HepG2 (cell line): ENCODE measurements around the gene INF2. TPM values are rescaled to one million over a fixed set of nuclear protein-coding genes. Genes with fewer than 3 reads are reported as not detected.

ENCODE experiments used
- JDP2 ChIP-seq: sonication (generic); formaldehyde crosslinking; IDR thresholded peaks from 2 replicates; pipeline ENCODE4 v1.8.1; 2022; ENCODE audit warnings: missing genetic modification reagents, borderline replicate concordance
- KLF6 ChIP-seq: IDR thresholded peaks from 2 replicates; pipeline ENCODE4 v1.8.0; 2016; ENCODE audit warnings: missing biosample characterization, missing genetic modification reagents
- ZNF10 ChIP-seq: sonication (generic); formaldehyde crosslinking; IDR thresholded peaks from 2 replicates; pipeline ENCODE4 v1.4.0; 2020; ENCODE audit warnings: mild to moderate bottlenecking, low read depth, missing genetic modification reagents, borderline replicate concordance
- polyA plus RNA-seq, 8 experiments: library from polyadenylated mRNA; depleted of rRNA in 3 of 8; stranded (reverse) in 7 of 8; unstranded in 1 of 8; fragments of >200 nt; fragmentation: Illumina TruSeq in 4 of 8; extraction: Trizol in 4 of 8; gene quantifications; 2 replicates each; pipeline versions ENCODE4 v1.2.1 to v1.2.3, GENCODE V29; 2011 to 2016; ENCODE audit warnings: low read depth in 4 of 8, missing spikeins in 1 of 8, mixed read lengths in 1 of 8; ENCODE audit not compliant: insufficient read depth in 1 of 8
- total RNA-seq, 5 experiments: library from RNA; depleted of rRNA; stranded (reverse); fragments of >200 nt; fragmentation: Illumina TruSeq; extraction: Trizol; gene quantifications; 2 replicates each; pipeline ENCODE4 v1.2.3, GENCODE V29; 2016; ENCODE audit warnings: low read depth in 1 of 5
- TF ChIP-seq, protein P1 (sequence below): sonication (generic); formaldehyde crosslinking; IDR thresholded peaks from 2 replicates; pipeline ENCODE4 v1.4.0; 2020; ENCODE audit warnings: mild to moderate bottlenecking, missing genetic modification reagents
- TF ChIP-seq, protein P2 (sequence below): sonication (generic); formaldehyde crosslinking; IDR thresholded peaks from 2 replicates; pipeline ENCODE4 v1.8.1; 2023; ENCODE audit warnings: mild to moderate bottlenecking, missing genetic modification reagents
- TF ChIP-seq, protein P3 (sequence below): sonication (generic); formaldehyde crosslinking; IDR thresholded peaks from 2 replicates; pipeline ENCODE4 v1.4.0; 2020; ENCODE audit warnings: missing genetic modification reagents
- TF ChIP-seq, protein P4 (sequence below): sonication (generic); formaldehyde crosslinking; IDR thresholded peaks from 2 replicates; pipeline ENCODE4 v1.4.0; 2020; ENCODE audit warnings: missing genetic modification reagents, borderline replicate concordance
- TF ChIP-seq, protein P5 (sequence below): sonication (generic); formaldehyde crosslinking; IDR thresholded peaks from 2 replicates; pipeline ENCODE4 v1.8.0; 2022; ENCODE audit warnings: mild to moderate bottlenecking, missing genetic modification reagents, borderline replicate concordance

Gene INF2
- total and polyA plus RNA-seq, 2 of the 13 experiments (the other 11 are each of a cell fraction or from before 2014, with no cell fraction given), result 16.4 to 26.4 TPM

DNA sequence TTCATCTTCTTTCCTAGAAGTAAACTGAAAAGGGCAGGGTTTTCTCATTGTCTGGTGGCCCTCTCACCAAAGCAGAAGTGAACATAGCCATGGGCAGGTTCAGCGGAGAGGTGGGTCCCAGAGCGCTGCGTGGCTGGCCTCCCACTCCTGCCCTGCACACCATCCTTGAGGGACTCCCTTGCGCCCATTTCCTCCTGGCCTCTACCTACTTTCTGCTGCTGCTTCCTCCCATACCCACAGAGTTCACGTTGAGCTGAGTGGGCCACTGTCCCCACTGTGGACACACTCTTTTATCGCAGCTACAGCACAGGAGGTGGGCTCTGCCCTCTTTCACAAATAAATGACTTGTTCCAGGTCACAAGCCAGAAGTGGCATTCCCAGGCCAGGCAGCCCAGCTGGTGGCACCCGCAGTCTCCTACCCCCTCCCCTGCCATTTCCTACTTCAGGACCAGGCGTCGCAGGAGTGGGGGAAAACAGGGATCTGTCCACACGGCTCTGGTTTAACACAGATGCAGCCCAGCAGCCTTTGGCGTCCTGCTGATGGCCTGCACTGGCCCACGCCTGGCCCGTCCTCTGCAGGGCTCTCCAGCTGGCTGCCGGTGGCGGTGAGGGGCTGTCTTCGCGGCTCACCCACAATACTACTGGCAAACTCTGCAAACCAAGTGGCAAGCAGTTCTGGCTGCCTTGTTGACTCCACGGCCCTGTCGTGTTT lies 68.4 kb downstream of the INF2 start (continued):
- TF ChIP-seq, protein P1, sequence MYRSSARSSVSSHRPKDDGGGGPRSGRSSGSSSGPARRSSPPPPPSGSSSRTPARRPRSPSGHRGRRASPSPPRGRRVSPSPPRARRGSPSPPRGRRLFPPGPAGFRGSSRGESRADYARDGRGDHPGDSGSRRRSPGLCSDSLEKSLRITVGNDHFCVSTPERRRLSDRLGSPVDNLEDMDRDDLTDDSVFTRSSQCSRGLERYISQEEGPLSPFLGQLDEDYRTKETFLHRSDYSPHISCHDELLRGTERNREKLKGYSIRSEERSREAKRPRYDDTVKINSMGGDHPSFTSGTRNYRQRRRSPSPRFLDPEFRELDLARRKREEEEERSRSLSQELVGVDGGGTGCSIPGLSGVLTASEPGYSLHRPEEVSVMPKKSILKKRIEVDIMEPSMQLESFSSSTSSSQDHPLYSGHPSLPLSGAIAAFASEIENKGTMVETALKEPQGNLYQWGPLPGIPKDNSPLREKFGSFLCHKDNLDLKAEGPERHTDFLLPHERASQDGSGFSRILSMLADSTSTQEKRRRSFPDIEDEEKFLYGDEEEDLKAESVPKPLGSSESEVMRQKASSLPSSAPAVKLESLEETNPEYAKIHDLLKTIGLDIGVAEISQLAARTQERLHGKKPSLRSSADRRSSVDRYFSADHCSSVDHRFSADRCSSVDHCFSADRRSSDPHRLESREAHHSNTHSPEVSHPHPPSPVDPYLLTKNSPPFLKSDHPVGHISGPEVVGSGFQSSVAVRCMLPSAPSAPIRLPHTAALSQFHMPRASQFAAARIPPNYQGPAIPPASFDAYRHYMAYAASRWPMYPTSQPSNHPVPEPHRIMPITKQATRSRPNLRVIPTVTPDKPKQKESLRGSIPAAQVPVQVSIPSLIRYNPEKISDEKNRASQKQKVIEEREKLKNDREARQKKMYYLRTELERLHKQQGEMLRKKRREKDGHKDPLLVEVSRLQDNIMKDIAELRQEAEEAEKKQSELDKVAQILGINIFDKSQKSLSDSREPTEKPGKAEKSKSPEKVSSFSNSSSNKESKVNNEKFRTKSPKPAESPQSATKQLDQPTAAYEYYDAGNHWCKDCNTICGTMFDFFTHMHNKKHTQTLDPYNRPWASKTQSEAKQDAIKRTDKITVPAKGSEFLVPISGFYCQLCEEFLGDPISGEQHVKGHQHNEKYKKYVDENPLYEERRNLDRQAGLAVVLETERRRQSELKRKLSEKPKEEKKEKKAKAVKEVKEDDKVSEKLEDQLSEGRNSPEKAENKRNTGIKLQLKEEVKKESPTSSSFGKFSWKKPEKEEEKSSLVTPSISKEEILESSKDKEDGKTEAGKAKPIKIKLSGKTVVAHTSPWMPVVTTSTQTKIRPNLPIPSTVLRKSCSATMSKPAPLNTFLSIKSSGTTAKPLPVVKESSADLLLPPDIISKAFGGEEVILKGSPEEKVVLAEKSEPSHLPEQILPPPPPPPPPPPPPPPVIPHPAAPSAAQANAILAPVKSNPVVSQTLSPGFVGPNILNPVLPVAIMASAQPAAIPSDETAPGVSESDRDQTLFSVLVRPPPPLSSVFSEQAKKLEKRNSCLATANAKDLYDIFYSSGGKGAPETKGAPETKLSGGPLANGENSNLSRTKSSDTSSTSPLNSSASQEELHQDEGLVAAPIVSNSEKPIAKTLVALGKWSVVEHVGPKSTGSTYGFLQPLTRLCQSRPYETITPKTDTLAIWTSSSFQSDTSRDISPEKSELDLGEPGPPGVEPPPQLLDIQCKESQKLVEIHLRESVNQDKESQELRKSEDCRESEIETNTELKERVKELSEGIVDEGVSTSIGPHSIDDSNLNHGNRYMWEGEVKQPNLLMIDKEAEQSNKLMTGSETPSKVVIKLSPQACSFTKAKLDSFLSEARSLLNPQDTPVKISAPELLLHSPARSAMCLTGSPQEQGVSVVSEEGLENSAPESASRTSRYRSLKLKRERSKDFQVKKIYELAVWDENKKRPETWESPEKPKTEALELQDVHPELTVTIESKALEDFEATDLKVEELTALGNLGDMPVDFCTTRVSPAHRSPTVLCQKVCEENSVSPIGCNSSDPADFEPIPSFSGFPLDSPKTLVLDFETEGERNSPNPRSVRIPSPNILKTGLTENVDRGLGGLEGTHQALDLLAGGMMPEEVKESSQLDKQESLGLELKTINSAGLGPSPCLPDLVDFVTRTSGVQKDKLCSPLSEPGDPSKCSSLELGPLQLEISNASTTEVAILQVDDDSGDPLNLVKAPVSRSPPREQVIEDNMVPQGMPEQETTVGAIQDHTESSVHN (CRISPR knock-in tag), result no peak
- TF ChIP-seq ZNF10 (CRISPR knock-in tag) (no peak), JDP2 (CRISPR knock-in tag) (no peak), KLF6 (CRISPR knock-in tag) (no peak)
- TF ChIP-seq, protein P2, sequence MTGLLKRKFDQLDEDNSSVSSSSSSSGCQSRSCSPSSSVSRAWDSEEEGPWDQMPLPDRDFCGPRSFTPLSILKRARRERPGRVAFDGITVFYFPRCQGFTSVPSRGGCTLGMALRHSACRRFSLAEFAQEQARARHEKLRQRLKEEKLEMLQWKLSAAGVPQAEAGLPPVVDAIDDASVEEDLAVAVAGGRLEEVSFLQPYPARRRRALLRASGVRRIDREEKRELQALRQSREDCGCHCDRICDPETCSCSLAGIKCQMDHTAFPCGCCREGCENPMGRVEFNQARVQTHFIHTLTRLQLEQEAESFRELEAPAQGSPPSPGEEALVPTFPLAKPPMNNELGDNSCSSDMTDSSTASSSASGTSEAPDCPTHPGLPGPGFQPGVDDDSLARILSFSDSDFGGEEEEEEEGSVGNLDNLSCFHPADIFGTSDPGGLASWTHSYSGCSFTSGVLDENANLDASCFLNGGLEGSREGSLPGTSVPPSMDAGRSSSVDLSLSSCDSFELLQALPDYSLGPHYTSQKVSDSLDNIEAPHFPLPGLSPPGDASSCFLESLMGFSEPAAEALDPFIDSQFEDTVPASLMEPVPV (CRISPR knock-in tag), result no peak
- TF ChIP-seq, protein P3, sequence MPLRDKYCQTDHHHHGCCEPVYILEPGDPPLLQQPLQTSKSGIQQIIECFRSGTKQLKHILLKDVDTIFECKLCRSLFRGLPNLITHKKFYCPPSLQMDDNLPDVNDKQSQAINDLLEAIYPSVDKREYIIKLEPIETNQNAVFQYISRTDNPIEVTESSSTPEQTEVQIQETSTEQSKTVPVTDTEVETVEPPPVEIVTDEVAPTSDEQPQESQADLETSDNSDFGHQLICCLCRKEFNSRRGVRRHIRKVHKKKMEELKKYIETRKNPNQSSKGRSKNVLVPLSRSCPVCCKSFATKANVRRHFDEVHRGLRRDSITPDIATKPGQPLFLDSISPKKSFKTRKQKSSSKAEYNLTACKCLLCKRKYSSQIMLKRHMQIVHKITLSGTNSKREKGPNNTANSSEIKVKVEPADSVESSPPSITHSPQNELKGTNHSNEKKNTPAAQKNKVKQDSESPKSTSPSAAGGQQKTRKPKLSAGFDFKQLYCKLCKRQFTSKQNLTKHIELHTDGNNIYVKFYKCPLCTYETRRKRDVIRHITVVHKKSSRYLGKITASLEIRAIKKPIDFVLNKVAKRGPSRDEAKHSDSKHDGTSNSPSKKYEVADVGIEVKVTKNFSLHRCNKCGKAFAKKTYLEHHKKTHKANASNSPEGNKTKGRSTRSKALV, result no peak
- TF ChIP-seq, protein P4, sequence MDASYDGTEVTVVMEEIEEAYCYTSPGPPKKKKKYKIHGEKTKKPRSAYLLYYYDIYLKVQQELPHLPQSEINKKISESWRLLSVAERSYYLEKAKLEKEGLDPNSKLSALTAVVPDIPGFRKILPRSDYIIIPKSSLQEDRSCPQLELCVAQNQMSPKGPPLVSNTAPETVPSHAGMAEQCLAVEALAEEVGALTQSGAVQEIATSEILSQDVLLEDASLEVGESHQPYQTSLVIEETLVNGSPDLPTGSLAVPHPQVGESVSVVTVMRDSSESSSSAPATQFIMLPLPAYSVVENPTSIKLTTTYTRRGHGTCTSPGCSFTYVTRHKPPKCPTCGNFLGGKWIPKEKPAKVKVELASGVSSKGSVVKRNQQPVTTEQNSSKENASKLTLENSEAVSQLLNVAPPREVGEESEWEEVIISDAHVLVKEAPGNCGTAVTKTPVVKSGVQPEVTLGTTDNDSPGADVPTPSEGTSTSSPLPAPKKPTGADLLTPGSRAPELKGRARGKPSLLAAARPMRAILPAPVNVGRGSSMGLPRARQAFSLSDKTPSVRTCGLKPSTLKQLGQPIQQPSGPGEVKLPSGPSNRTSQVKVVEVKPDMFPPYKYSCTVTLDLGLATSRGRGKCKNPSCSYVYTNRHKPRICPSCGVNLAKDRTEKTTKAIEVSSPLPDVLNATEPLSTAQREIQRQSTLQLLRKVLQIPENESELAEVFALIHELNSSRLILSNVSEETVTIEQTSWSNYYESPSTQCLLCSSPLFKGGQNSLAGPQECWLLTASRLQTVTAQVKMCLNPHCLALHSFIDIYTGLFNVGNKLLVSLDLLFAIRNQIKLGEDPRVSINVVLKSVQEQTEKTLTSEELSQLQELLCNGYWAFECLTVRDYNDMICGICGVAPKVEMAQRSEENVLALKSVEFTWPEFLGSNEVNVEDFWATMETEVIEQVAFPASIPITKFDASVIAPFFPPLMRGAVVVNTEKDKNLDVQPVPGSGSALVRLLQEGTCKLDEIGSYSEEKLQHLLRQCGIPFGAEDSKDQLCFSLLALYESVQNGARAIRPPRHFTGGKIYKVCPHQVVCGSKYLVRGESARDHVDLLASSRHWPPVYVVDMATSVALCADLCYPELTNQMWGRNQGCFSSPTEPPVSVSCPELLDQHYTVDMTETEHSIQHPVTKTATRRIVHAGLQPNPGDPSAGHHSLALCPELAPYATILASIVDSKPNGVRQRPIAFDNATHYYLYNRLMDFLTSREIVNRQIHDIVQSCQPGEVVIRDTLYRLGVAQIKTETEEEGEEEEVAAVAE, result no peak
- TF ChIP-seq, protein P5, sequence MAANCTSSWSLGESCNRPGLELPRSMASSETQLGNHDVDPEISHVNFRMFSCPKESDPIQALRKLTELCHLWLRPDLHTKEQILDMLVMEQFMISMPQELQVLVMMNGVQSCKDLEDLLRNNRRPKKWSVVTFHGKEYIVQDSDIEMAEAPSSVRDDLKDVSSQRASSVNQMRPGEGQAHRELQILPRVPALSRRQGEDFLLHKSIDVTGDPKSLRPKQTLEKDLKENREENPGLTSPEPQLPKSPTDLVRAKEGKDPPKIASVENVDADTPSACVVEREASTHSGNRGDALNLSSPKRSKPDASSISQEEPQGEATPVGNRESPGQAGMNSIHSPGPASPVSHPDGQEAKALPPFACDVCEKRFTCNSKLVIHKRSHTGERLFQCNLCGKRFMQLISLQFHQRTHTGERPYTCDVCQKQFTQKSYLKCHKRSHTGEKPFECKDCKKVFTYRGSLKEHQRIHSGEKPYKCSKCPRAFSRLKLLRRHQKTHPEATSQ (CRISPR knock-in tag), result no peak
